WTC11 (cell line): Measurements from ENCODE around the gene KRTAP19-1. TPM values are rescaled to one million over a fixed set of nuclear protein-coding genes. Genes with fewer than 3 reads are reported as not detected.

Experiments
- ATAC-seq: fragments of 200-7000 bp; cut with Tn5 transposase; 2 replicates; pipeline ENCODE4 v1.10.0; 2021; ENCODE audit warnings: mild to moderate bottlenecking, moderate library complexity
- CTCF ChIA-PET: fragments of 300-600 bp; sonication (Branson Sonifier 250); formaldehyde crosslinking; loops from one replicate; lab custom pipeline; 2021; ENCODE audit warnings: antibody characterized with exemption; lab: Charles Lee
- POLR2A ChIA-PET: fragments of 350-600 bp; sonication (Branson Sonifier 250); formaldehyde crosslinking; loops from one replicate; lab custom pipeline; 2021; ENCODE audit warnings: antibody characterized with exemption; lab: Charles Lee
- DNase-seq: peaks from one replicate; pipeline ENCODE4 v3.0.0; 2021; ENCODE audit warnings: low spot score
- H3K27ac Mint-ChIP-seq: 2 replicates; pipeline ENCODE4 v1.8.0; 2021; ENCODE audit warnings: mixed read lengths
- H3K27me3 Mint-ChIP-seq: 2 replicates; pipeline ENCODE4 v1.8.0; 2021; ENCODE audit warnings: low read depth, mild to moderate bottlenecking, moderate library complexity, mixed read lengths
- H3K36me3 Mint-ChIP-seq: 2 replicates; pipeline ENCODE4 v1.8.0; 2021; ENCODE audit warnings: mixed read lengths
- H3K4me1 Mint-ChIP-seq: 2 replicates; pipeline ENCODE4 v1.8.0; 2022; ENCODE audit warnings: mixed read lengths
- H3K4me3 Mint-ChIP-seq: 2 replicates; pipeline ENCODE4 v1.8.0; 2021; ENCODE audit warnings: mild to moderate bottlenecking, moderate library complexity, mixed read lengths
- H3K9me3 Mint-ChIP-seq: 2 replicates; pipeline ENCODE4 v1.8.0; 2021; ENCODE audit warnings: mixed read lengths
- ESRRA ChIP-seq: sonication (generic); formaldehyde crosslinking; IDR thresholded peaks from 2 replicates; pipeline ENCODE4 v1.8.1; 2022; ENCODE audit warnings: mild to moderate bottlenecking, missing genetic modification reagents, borderline replicate concordance
- FOXP1 ChIP-seq: sonication (generic); formaldehyde crosslinking; IDR thresholded peaks from 2 replicates; pipeline ENCODE4 v1.8.0; 2022; ENCODE audit warnings: missing genetic modification reagents, mild to moderate bottlenecking, moderate library complexity, borderline replicate concordance
- GRHL2 ChIP-seq: fragments of 250-450 bp; sonication (Bioruptor Pico); IDR thresholded peaks from 2 replicates; pipeline ENCODE4 v1.8.0; 2022; ENCODE audit warnings: mild to moderate bottlenecking, moderate library complexity; ENCODE audit not compliant: insufficient replicate concordance, severe bottlenecking
- GTF2I ChIP-seq: fragments of 250-450 bp; sonication (Bioruptor Pico); conservative IDR thresholded peaks from 2 replicates; pipeline ENCODE4 v1.4.0; 2021; ENCODE audit warnings: mild to moderate bottlenecking
- JAZF1 ChIP-seq: fragments of 250-450 bp; sonication (Bioruptor Pico); IDR thresholded peaks from 2 replicates; pipeline ENCODE4 v1.9.0; 2021; ENCODE audit warnings: moderate library complexity, mild to moderate bottlenecking, inconsistent platforms
- KAT7 ChIP-seq: sonication (generic); formaldehyde crosslinking; IDR thresholded peaks from 2 replicates; pipeline ENCODE4 v1.8.1; 2023; ENCODE audit warnings: missing genetic modification reagents, mild to moderate bottlenecking, borderline replicate concordance
- MXD4 ChIP-seq: fragments of 250-450 bp; sonication (Bioruptor Pico); IDR thresholded peaks from 2 replicates; pipeline ENCODE4 v1.8.0; 2021; ENCODE audit warnings: mild to moderate bottlenecking, moderate library complexity, borderline replicate concordance
- NFYB ChIP-seq: sonication (generic); formaldehyde crosslinking; conservative IDR thresholded peaks from 2 replicates; pipeline ENCODE4 v1.8.0; 2022; ENCODE audit warnings: low read depth, missing genetic modification reagents
- RORB ChIP-seq: fragments of 250-450 bp; sonication (Bioruptor Pico); IDR thresholded peaks from 2 replicates; pipeline ENCODE4 v1.9.0; 2021; ENCODE audit warnings: mild to moderate bottlenecking
- SMAD4 ChIP-seq: sonication (generic); formaldehyde crosslinking; IDR thresholded peaks from 2 replicates; pipeline ENCODE4 v1.8.0; 2022; ENCODE audit warnings: mild to moderate bottlenecking, missing genetic modification reagents
- SOX15 ChIP-seq: fragments of 250-450 bp; sonication (Bioruptor Pico); IDR thresholded peaks from 2 replicates; pipeline ENCODE4 v1.9.0; 2021; ENCODE audit warnings: mild to moderate bottlenecking
- TEAD4 ChIP-seq: sonication (generic); formaldehyde crosslinking; IDR thresholded peaks from 2 replicates; pipeline ENCODE4 v1.8.0; 2022; ENCODE audit warnings: mild to moderate bottlenecking, missing genetic modification reagents
- TP53 ChIP-seq: sonication (generic); formaldehyde crosslinking; IDR thresholded peaks from 2 replicates; pipeline ENCODE4 v1.8.1; 2023; ENCODE audit warnings: mild to moderate bottlenecking, missing genetic modification reagents
- ZNF219 ChIP-seq: sonication (generic); formaldehyde crosslinking; IDR thresholded peaks from 2 replicates; pipeline ENCODE4 v1.8.0; 2023; ENCODE audit warnings: missing genetic modification reagents, mild to moderate bottlenecking, borderline replicate concordance
- ZNF232 ChIP-seq: sonication (generic); formaldehyde crosslinking; IDR thresholded peaks from 2 replicates; pipeline ENCODE4 v1.8.0; 2022; ENCODE audit warnings: mild to moderate bottlenecking, missing genetic modification reagents
- ZNF671 ChIP-seq: fragments of 250-450 bp; sonication (Bioruptor Pico); IDR thresholded peaks from 2 replicates; pipeline ENCODE4 v1.8.0; 2021; ENCODE audit warnings: mild to moderate bottlenecking
- total RNA-seq: library from RNA; stranded (reverse); gene quantifications from 3 replicates; pipeline ENCODE4 v1.2.3, GENCODE V29; 2021
- TF ChIP-seq, protein P1 (sequence below): sonication (generic); formaldehyde crosslinking; IDR thresholded peaks from 2 replicates; pipeline ENCODE4 v1.8.1; 2023; ENCODE audit warnings: mild to moderate bottlenecking, moderate library complexity, missing genetic modification reagents
- TF ChIP-seq, protein P2 (sequence below): fragments of 250-450 bp; sonication (Bioruptor Pico); conservative IDR thresholded peaks from 2 replicates; pipeline ENCODE4 v1.9.0; 2021; ENCODE audit warnings: mild to moderate bottlenecking
- TF ChIP-seq, protein P3 (sequence below): sonication (generic); formaldehyde crosslinking; IDR thresholded peaks from 2 replicates; pipeline ENCODE4 v1.8.0; 2023; ENCODE audit warnings: missing genetic modification reagents
- TF ChIP-seq, protein P4 (sequence below): sonication (generic); formaldehyde crosslinking; IDR thresholded peaks from 2 replicates; pipeline ENCODE4 v1.8.1; 2022; ENCODE audit warnings: mild to moderate bottlenecking, missing genetic modification reagents, moderate library complexity, borderline replicate concordance
- TF ChIP-seq, protein P5 (sequence below): sonication (generic); formaldehyde crosslinking; IDR thresholded peaks from 2 replicates; pipeline ENCODE4 v1.8.1; 2023; ENCODE audit warnings: mild to moderate bottlenecking, missing genetic modification reagents, moderate library complexity

The KRTAP19-1 gene
- total RNA-seq, 1 experiment from 2014 or later = not detected

DNA sequence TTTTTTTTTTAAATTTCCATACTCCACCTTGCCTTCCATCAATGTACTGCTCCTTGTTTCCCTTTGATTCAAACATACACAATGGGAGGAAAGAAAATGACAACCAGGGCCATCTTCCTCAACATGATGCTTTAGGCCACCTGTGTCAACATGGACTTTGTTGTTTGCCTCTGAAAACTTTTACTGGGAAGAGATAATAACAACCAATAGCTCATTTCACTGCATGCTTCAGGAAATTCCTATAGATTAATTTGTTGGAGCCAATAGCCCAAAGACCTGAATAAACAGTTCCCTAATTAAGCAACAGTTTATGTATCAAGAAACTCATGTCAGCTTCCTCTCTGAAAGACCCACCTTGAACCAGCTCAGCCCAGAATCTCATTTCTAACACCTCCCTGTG lies 36.9 kb downstream of the KRTAP19-1 start (continued):
- TF ChIP-seq RORB (no peak), NFYB (no peak)
- TF ChIP-seq, protein P1, sequence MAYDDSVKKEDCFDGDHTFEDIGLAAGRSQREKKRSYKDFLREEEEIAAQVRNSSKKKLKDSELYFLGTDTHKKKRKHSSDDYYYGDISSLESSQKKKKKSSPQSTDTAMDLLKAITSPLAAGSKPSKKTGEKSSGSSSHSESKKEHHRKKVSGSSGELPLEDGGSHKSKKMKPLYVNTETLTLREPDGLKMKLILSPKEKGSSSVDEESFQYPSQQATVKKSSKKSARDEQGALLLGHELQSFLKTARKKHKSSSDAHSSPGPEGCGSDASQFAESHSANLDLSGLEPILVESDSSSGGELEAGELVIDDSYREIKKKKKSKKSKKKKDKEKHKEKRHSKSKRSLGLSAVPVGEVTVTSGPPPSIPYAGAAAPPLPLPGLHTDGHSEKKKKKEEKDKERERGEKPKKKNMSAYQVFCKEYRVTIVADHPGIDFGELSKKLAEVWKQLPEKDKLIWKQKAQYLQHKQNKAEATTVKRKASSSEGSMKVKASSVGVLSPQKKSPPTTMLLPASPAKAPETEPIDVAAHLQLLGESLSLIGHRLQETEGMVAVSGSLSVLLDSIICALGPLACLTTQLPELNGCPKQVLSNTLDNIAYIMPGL (CRISPR knock-in tag) = no peak
- TF ChIP-seq, protein P2, sequence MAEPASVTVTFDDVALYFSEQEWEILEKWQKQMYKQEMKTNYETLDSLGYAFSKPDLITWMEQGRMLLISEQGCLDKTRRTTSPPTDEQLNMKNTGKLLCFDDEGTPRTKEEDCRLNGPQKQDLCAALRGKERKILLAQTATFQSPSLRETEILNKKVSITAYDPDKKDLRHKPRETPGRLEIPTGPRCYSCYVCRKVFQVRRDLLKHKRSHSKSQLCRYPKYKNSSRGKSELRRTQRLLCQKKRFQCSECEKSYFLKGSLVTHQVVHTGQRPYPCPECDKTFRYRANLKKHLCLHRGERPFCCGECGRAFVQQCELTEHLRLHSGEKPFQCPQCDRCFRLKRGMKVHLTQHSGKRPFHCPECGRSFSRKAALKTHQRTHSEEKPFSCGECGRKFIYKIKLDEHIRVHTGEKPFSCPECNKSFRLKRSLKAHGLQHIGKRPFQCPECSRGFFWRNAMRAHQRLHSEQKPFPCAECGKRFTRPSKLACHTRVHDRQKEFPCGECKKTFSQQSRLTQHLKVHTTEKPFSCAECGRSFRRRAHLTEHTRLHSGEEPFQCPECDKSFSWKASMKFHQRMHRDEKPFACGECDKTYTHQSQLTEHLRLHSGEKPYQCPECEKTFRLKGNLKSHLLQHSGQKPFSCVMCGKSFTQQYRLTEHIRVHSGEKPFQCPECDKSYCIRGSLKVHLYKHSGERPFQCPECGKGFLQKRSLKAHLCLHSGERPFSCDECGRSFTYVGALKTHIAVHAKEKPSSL (CRISPR knock-in tag) = no peak

DNA sequence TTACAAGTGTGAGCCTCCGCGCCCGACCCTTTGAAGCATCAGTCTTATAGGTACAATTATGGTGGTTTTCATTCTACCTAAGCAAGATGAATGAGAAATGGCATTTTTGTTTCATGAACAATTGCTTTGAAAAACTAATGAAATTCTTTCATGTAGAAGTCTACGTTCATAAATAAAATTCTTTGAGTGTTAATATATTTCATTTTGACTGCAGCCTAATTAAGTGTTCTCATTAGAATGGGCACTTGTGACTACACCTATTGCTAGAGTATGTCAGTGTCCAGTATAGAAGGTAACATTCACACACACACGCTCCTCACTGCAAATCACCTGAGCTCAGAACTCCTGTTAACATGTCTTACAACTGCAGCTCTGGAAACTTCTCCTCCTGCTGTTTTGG lies 40.2 kb downstream of the KRTAP19-1 start, which contains the start of gene KRTAP15-1:
KRTAP15-1 (plus strand) TSS at position 301 of the 400 bp plus-strand sequence; CDS start at position 354, 53 bp downstream.
- Mint-ChIP-seq H3K9me3 (no peaks in the 10 kb centered on the region), H3K27ac (no peak within 1 kb of the TSS), H3K27me3 (no peaks in the 10 kb centered on the region), H3K4me3 (no peak within 1 kb of the TSS), H3K36me3 (no peaks in the 10 kb centered on the region), H3K4me1 (peaks cover 23% of the 10 kb centered on the region)
- DNase-seq = no peak
- TF ChIP-seq, protein P3, sequence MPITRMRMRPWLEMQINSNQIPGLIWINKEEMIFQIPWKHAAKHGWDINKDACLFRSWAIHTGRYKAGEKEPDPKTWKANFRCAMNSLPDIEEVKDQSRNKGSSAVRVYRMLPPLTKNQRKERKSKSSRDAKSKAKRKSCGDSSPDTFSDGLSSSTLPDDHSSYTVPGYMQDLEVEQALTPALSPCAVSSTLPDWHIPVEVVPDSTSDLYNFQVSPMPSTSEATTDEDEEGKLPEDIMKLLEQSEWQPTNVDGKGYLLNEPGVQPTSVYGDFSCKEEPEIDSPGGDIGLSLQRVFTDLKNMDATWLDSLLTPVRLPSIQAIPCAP = no peak
- TF ChIP-seq RORB (no peak), ZNF671 (CRISPR knock-in tag) (no peak)
- TF ChIP-seq, protein P4, sequence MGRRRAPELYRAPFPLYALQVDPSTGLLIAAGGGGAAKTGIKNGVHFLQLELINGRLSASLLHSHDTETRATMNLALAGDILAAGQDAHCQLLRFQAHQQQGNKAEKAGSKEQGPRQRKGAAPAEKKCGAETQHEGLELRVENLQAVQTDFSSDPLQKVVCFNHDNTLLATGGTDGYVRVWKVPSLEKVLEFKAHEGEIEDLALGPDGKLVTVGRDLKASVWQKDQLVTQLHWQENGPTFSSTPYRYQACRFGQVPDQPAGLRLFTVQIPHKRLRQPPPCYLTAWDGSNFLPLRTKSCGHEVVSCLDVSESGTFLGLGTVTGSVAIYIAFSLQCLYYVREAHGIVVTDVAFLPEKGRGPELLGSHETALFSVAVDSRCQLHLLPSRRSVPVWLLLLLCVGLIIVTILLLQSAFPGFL (CRISPR knock-in tag) = no peak
- POLR2A ChIA-PET = no interaction called here
- CTCF ChIA-PET = interaction anchor here (1.8 to 1.9 kb wide), 2 partner anchors 24 to 31 kb away, joined by 4 to 5 read pairs; no protein-coding TSS in a partner anchor
- ATAC-seq = no peak

DNA sequence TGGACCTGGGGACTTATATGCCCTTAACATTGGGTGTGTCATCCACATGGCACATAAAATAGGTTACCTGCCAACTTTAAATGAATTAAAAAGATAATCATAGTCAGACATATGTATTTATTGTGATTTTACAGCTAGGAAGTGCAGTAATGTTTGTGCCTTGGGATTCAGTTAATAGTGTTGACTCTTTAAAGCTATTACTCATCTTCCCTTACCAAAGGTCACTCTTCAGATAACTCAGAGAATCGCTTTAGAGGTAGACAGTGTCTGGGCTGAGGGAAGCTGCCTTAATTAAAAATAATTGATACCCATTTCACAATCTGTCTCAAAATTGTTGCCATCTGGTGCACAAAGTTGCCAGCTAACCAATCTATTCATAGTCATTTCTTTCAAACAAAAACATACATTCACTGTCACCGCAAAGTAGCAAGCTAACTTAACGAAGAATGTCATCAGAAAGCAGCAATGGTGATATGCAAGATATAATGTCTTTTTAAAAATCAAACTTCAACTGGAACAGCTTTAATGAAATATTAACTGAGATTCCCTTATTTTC lies 43.1 kb downstream of the KRTAP19-1 start:
- no peaks in the 10 kb centered on the region for H3K9me3 Mint-ChIP-seq
- H3K27me3 Mint-ChIP-seq = no peaks in the 10 kb centered on the region
- no peaks in the 10 kb centered on the region for H3K36me3 Mint-ChIP-seq
- ChIA-PET CTCF (no interaction called here), POLR2A (no interaction called here)
- DNase-seq (no peak), ATAC-seq (no peak)
- H3K4me3 Mint-ChIP-seq = no peak overlapping the region
- peaks cover 3% of the 10 kb centered on the region; the same call in 1 of the 2 replicates for H3K4me1 Mint-ChIP-seq
- no peak overlapping the region for H3K27ac Mint-ChIP-seq
- TF ChIP-seq SMAD4 (CRISPR knock-in tag) (no peak), ESRRA (no peak), FOXP1 (CRISPR knock-in tag) (no peak), JAZF1 (no peak), GTF2I (no peak), GRHL2 (no peak), ZNF671 (CRISPR knock-in tag) (no peak), TP53 (CRISPR knock-in tag) (no peak), KAT7 (CRISPR knock-in tag) (no peak), TEAD4 (CRISPR knock-in tag) (no peak), ZNF219 (CRISPR knock-in tag) (no peak), ZNF232 (CRISPR knock-in tag) (no peak), SOX15 (CRISPR knock-in tag) (no peak), MXD4 (no peak)
- TF ChIP-seq, protein P2 (CRISPR knock-in tag) = no peak
- TF ChIP-seq, protein P5, sequence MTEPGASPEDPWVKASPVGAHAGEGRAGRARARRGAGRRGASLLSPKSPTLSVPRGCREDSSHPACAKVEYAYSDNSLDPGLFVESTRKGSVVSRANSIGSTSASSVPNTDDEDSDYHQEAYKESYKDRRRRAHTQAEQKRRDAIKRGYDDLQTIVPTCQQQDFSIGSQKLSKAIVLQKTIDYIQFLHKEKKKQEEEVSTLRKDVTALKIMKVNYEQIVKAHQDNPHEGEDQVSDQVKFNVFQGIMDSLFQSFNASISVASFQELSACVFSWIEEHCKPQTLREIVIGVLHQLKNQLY = no peak
- TF ChIP-seq, protein P1 (CRISPR knock-in tag) = no peak
